GM21825 (cell line): Measurements from ENCODE around the gene CSKMT.

Experiments used
- ATAC-seq: cut with Tn5 transposase; IDR thresholded peaks from one replicate; pipeline ENCODE4 v1.9.1; 2021; ENCODE audit warnings: mild to moderate bottlenecking, moderate library complexity; ENCODE audit not compliant: unreplicated experiment

Gene CSKMT

DNA sequence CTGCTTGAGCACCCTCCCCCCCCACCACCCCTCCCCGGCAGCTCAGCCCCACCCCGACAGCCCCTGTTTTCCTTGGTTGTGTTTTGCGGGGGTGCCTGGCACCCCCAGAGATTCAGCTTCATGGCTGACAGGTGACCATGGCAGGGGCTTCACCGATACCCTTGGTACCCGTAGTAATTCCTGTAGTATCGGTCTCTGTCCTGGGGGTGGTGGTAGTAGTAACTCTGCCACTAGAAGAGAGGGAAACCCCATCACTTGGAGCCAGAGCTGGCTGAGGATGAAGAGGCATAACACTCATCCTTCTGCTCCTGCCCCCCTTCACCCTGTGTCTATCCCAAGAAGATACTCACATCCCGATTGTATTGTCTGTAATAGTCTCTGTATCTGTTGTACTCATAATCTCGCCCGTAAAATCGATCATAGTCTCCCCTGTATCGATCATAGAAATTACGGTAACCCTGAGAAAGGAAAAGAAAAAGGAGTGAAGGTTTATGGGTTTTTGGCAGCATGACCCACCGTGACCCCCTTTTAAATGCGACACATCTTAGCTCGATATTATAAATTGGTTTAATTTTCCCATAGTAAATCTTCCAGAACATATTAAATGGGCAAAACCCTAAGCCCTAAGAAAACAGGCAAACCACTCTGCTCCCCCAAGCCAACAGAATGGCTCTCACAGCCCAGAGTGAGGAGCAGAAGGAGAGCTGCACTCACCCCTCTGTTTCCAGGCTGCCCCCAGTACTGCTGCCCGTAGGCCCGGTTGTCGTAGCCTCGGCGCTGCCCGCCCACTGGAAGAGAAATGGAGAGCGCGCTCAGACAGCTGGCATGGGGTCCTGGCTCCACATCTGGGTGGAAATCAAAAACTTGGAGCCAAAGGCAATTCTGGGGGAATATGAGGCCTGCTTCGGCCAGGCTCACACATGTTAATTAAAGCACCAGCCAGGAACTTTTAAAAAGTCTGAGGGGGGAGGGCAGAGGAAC, 50.3 kb downstream of the CSKMT start:
- no peak for ATAC-seq

DNA sequence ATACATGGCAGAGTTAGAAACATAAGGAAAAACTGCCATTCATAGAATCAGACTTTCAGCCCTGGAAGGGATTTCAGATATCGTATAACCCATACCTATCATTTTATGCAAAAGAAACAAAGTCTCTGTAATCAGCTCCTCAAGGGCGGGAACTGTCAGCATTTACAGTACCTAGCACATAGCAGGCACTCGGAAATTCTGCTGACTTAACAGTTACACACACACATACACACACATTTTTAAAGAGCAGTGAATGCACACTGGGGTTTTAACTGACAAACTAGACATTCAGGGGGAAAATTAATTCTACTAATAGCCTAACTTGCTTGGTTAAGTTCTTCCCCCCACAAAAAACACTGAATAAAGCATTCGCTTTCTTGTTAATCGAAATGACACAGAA, 51.1 kb downstream of the CSKMT start:
- no peak for ATAC-seq

DNA sequence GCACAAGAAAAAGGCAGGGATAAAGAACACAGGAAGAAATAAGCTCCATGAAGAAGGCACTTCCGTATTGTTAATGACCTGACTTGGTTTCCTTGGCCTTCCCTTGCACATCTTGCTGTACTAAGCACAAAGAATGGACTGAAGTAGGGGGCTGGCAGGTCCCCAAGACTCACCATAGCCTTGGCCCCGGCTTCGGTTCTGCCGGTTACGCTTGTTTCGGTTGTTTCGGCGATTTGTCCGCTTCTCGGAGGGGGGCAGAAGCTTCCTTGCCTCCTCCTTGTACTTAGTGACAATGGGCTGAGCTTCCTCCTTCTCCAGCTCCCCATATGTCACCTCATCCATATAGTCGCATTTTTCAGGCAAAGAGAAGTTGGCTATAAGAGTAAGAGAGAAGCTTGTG, 51.7 kb downstream of the CSKMT start:
- ATAC-seq: no peak
